ENCODE data around the gene MROH8. TPM values are rescaled to one million over a fixed set of nuclear protein-coding genes. Genes with fewer than 3 reads are reported as not detected.

MROH8 gene
- total RNA-seq, 1 experiment from 2014 or later, result 1.8 TPM

- H3K27ac ChIP-seq (ENCODE audit: low read length), result no peak overlapping the region
- H3K27me3 ChIP-seq (ENCODE audit: control insufficient read depth, insufficient read depth, low read length), result no peaks in the 10 kb centered on the region
- ChIA-PET CTCF (no interaction called here), POLR2A (no interaction called here)
- no peak for TF ChIP-seq CTCF (IDR thresholded peaks at IDR 0.05)
- BruUV-seq (replicated peaks), result no TSS peak
- no peak overlapping the region for H3K4me3 ChIP-seq (ENCODE audit: low read depth in 2 of 2, low read length in 2 of 2)
- intact Hi-C loops (cut with micrococcal nuclease; ENCODE audit: unreplicated experiment) (no loop called here), in situ Hi-C loops (cut with HindIII; ENCODE audit: low pct_unique_long_range_greater_than_20kb, low sequenced_read_pairs) (no loop called here)
- H3K9me3 ChIP-seq (ENCODE audit: control insufficient read depth, insufficient read depth, low read depth, low read length), result no peaks in the 10 kb centered on the region
- H3K4me1 ChIP-seq (ENCODE audit: control insufficient read depth, insufficient read depth, low read length), result no peaks in the 10 kb centered on the region
- ATAC-seq (no peak), DNase-seq (ENCODE audit: low read depth, low spot score) (no peak)
- peaks cover 58% of the 10 kb centered on the region for H3K36me3 ChIP-seq (ENCODE audit: control insufficient read depth, insufficient read depth, low read length)
Observed at GRCh38 chr20:37225146-37225545, 45.8 kb upstream of the MROH8 start.

DNA sequence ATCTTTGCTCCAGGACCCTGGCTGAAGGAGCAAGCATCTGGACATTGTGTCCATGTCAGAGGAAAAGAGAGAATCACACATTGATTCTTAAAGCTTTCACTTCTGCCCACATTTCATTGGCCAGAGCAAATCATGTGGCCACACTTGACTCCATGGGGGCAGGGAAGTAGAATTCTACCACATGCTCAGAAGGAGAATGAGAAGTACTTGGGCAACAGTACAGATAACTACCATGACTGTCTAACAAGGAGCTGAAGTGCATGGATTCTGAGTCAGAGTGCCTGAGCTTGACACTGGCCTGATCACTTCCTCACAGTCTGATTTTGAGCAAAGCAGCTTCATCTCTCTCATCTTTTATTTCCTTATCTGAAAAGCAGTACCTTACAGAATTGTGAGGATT, 43.7 kb upstream of the MROH8 start:
- H3K4me1 ChIP-seq (ENCODE audit: control insufficient read depth, insufficient read depth, low read length), result no peaks in the 10 kb centered on the region
- H3K4me3 ChIP-seq (ENCODE audit: low read depth in 2 of 2, low read length in 2 of 2), result no peak overlapping the region
- no peaks in the 10 kb centered on the region for H3K9me3 ChIP-seq (ENCODE audit: control insufficient read depth, insufficient read depth, low read depth, low read length)
- no peak for ATAC-seq
- no peaks in the 10 kb centered on the region for H3K27me3 ChIP-seq (ENCODE audit: control insufficient read depth, insufficient read depth, low read length)
- CTCF ChIA-PET, result interaction anchor here (0.5 kb wide), 1 partner anchor 122 kb away, joined by 3 read pairs; no protein-coding TSS in a partner anchor
- TF ChIP-seq POLR2AphosphoS5 (IDR thresholded peaks at IDR 0.05; ENCODE audit: low read depth, low read length) (no peak), CTCF (IDR thresholded peaks at IDR 0.05) (no peak)
- in situ Hi-C loops (cut with HindIII; ENCODE audit: low pct_unique_long_range_greater_than_20kb, low sequenced_read_pairs), result no loop called here
- H3K27ac ChIP-seq (ENCODE audit: low read length), result no peak overlapping the region
- intact Hi-C loops (cut with micrococcal nuclease; ENCODE audit: unreplicated experiment), result no loop called here
- peaks cover 55% of the 10 kb centered on the region for H3K36me3 ChIP-seq (ENCODE audit: control insufficient read depth, insufficient read depth, low read length)
- POLR2A ChIA-PET, result no interaction called here
- no TSS peak for BruUV-seq (replicated peaks)
- no peak for DNase-seq (ENCODE audit: low read depth, low spot score)

DNA sequence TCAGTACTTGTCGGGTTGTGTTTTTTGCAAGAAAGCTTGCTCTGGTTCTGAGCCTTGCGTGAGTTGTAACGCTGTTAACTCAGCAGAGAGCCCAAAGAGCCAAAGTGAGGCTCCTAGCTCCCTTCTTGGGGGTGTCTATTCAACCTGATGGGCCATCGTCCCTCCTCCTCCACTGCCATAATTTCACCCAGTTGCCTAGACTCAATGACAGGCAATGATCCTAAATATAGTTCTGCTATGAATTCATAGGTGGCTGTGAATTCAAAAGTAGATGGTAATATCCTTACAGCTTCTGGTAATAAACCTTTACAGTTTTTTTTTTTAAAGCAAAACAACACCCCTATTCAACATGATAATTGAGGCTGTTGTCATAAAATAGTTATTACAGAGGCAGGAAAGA, 42.7 kb upstream of the MROH8 start:
- DNase-seq (ENCODE audit: low read depth, low spot score), result no peak
- Histone ChIP-seq H3K36me3 (ENCODE audit: control insufficient read depth, insufficient read depth, low read length) (peaks cover 47% of the 10 kb centered on the region), H3K4me1 (ENCODE audit: control insufficient read depth, insufficient read depth, low read length) (no peaks in the 10 kb centered on the region), H3K9me3 (ENCODE audit: control insufficient read depth, insufficient read depth, low read depth, low read length) (no peaks in the 10 kb centered on the region), H3K27ac (ENCODE audit: low read length) (no peak overlapping the region), H3K4me3 (ENCODE audit: low read depth in 2 of 2, low read length in 2 of 2) (no peak overlapping the region), H3K27me3 (ENCODE audit: control insufficient read depth, insufficient read depth, low read length) (no peaks in the 10 kb centered on the region)
- in situ Hi-C loops (cut with HindIII; ENCODE audit: low pct_unique_long_range_greater_than_20kb, low sequenced_read_pairs) (no loop called here), intact Hi-C loops (cut with micrococcal nuclease; ENCODE audit: unreplicated experiment) (no loop called here)
- ATAC-seq, result no peak
- no TSS peak for BruUV-seq (replicated peaks)
- TF ChIP-seq REST (IDR thresholded peaks at IDR 0.05; ENCODE audit: insufficient read depth in 1 of 2, low read depth in 2 of 2, low read length in 1 of 2) (no peak), POLR2AphosphoS5 (IDR thresholded peaks at IDR 0.05; ENCODE audit: low read depth, low read length) (no peak), CTCF (IDR thresholded peaks at IDR 0.05) (no peak), TCF7L2 (IDR thresholded peaks at IDR 0.05; ENCODE audit: low read depth, low read length) (no peak), SIN3A (IDR thresholded peaks at IDR 0.05; ENCODE audit: borderline replicate concordance, insufficient read depth, low read depth, low read length) (no peak)
- CTCF ChIA-PET, result no interaction called here
- POLR2A ChIA-PET, result interaction anchor here (0.6 to 0.8 kb wide), 2 partner anchors 8 to 343 kb away, joined by 3 to 4 read pairs; no protein-coding TSS in a partner anchor

All from Panc1 (cell line).